Dendritic cell treated with granulocyte-macrophage colony-stimulating factor and Interleukin-4, amounts not matched to agents 40 ng/mL and 50 ng/mL, for 4 days (primary cell): Measurements from ENCODE around the gene EPHB2.

ENCODE experiments used
- H3K27ac Mint-ChIP-seq: one replicate; pipeline ENCODE4 v1.8.0; 2022; ENCODE audit warnings: mild to moderate bottlenecking, mixed read lengths
- H3K27me3 Mint-ChIP-seq: one replicate; pipeline ENCODE4 v1.8.0; 2022; ENCODE audit warnings: mild to moderate bottlenecking, mixed read lengths
- H3K36me3 Mint-ChIP-seq: one replicate; pipeline ENCODE4 v1.8.0; 2022; ENCODE audit warnings: low read depth, mixed read lengths
- H3K4me1 Mint-ChIP-seq: one replicate; pipeline ENCODE4 v1.8.0; 2022; ENCODE audit warnings: low read depth, mixed read lengths
- H3K4me3 Mint-ChIP-seq: one replicate; pipeline ENCODE4 v1.8.0; 2022; ENCODE audit warnings: mild to moderate bottlenecking, moderate library complexity, mixed read lengths
- H3K9me3 Mint-ChIP-seq: one replicate; pipeline ENCODE4 v1.8.0; 2022; ENCODE audit warnings: mixed read lengths
- intact Hi-C: fragments of 100-400 bp; cut with micrococcal nuclease; formaldehyde crosslinking; loops from one replicate; pipeline ENCODE4 v1.15.0; 2022

EPHB2 gene

DNA sequence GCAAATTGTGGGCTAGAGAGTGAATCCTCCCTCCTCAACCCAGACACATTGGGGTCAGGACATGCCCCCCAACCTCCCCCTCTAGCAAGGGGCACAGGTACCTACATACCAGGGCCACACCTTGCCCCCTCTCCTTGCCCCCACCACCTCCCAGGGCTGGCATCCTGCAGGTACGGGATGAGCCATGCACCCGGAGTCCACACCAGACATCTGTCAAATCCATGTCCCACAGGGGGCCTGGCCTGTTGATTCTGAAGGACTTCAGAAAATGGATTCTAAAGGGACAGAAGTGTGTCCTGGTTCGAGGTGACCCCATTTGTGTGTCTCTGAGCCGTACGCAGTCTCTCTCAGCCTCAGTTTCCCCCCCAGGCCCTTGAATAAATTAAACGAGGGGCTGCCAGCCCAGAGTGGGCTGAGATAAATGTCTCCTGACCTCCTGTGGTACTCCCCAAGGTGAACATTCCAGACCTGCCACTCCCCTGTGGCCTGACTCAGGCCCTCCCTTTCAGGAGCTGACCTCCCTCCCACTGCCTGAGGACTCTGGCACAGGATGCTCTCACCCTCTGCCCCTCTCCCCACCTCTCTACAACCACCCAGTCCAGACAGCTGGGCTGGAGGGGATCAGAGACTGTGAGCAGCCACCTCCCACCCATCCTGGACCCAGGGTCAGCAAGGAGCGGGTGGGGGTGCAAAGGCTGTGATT is 94.5 kb downstream of the EPHB2 start:
- H3K27me3 Mint-ChIP-seq, result peaks cover 9% of the 10 kb centered on the region
- H3K9me3 Mint-ChIP-seq, result no peaks in the 10 kb centered on the region
- H3K27ac Mint-ChIP-seq, result no peak overlapping the region
- no peak overlapping the region for H3K4me3 Mint-ChIP-seq
- intact Hi-C loops, result no loop called here
- H3K4me1 Mint-ChIP-seq, result no peaks in the 10 kb centered on the region
- no peaks in the 10 kb centered on the region for H3K36me3 Mint-ChIP-seq

DNA sequence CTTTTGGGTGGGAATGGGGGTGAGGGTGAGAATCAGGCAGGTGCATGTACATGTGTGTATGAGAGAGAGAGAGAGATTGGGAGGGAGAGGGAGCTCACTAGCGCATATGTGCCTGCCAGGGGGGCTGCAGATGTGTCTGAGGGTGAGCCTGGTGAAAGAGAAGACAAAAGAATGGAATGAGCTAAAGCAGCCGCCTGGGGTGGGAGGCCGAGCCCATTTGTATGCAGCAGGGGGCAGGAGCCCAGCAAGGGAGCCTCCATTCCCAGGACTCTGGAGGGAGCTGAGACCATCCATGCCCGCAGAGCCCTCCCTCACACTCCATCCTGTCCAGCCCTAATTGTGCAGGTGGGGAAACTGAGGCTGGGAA is 95.0 kb downstream of the EPHB2 start:
- H3K36me3 Mint-ChIP-seq, result no peaks in the 10 kb centered on the region
- H3K27me3 Mint-ChIP-seq, result peaks cover 9% of the 10 kb centered on the region
- intact Hi-C loops, result no loop called here
- no peaks in the 10 kb centered on the region for H3K9me3 Mint-ChIP-seq
- no peaks in the 10 kb centered on the region for H3K4me1 Mint-ChIP-seq
- no peak overlapping the region for H3K4me3 Mint-ChIP-seq
- no peak overlapping the region for H3K27ac Mint-ChIP-seq

DNA sequence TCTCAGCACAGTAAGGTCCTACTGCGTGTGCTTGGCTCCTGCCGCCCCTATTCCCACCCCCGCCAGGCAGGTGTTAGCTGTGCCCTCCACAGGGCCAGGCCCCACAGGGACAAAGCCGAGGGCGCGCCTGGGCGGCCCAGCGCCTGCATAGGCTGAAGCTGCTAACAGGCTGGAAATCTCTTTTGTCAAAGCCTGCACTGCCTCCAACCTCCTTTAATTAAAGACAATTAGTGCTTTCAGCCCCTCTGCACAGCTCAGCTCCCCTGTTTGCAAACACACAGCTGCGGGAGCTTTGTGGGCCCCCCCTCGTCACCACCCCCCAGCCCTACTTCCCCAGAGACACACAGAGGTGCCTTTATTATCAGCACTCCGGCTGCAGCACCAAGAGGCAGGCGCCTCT is 95.9 kb downstream of the EPHB2 start:
- Mint-ChIP-seq H3K27ac (no peak overlapping the region), H3K9me3 (no peaks in the 10 kb centered on the region), H3K4me3 (no peak overlapping the region), H3K27me3 (peaks cover 9% of the 10 kb centered on the region), H3K36me3 (no peaks in the 10 kb centered on the region), H3K4me1 (no peaks in the 10 kb centered on the region)
- intact Hi-C loops, result no loop called here

DNA sequence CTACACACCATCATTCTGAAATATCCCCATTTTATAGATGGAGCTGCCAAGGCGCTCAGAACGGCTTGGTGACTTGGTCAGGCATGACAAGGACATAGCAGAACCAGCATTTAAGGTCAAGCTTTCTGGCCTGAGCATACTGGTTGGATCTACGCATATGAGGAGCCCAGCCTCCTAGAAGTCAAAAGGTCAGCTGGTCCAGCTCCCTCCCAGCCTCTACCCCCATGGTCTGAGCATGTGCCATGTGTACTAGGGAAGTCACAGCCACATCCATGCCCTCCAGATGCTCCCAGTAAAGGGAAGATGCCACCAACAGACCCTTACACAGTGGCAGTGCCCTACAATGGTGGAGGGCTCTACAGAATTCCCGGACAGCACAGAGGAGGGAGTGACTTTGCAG is 96.7 kb downstream of the EPHB2 start:
- intact Hi-C loops, result no loop called here
- Mint-ChIP-seq H3K36me3 (no peaks in the 10 kb centered on the region), H3K4me3 (no peak overlapping the region), H3K4me1 (no peaks in the 10 kb centered on the region), H3K9me3 (no peaks in the 10 kb centered on the region), H3K27ac (no peak overlapping the region), H3K27me3 (peaks cover 16% of the 10 kb centered on the region)

DNA sequence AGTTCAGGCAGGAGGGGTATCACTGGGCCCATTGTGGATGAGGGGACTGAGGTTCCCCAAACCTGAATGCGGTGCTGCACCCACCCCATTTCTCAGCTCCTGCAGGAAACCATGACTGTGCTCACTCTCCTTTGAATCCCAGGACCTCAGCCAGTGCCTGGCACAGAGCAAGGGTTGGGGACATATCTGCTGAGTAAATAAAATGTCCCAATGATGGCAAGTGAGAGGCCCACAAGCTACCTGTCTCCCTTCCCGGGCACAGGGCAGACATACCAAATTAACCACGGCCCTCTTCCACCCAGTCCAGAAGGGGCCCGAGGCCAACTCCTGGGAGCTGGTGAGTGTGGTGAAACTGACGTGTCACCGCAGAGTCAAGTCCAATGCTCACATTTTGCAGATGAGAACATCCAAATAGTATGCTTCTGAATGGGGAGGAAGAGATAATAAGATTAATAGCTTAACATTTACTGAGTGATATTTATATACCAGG is 97.6 kb downstream of the EPHB2 start:
- no peak overlapping the region for H3K4me3 Mint-ChIP-seq
- intact Hi-C loops, result no loop called here
- no peaks in the 10 kb centered on the region for H3K36me3 Mint-ChIP-seq
- peaks cover 17% of the 10 kb centered on the region for H3K27me3 Mint-ChIP-seq
- H3K4me1 Mint-ChIP-seq, result no peaks in the 10 kb centered on the region
- H3K27ac Mint-ChIP-seq, result no peak overlapping the region
- H3K9me3 Mint-ChIP-seq, result no peaks in the 10 kb centered on the region

DNA sequence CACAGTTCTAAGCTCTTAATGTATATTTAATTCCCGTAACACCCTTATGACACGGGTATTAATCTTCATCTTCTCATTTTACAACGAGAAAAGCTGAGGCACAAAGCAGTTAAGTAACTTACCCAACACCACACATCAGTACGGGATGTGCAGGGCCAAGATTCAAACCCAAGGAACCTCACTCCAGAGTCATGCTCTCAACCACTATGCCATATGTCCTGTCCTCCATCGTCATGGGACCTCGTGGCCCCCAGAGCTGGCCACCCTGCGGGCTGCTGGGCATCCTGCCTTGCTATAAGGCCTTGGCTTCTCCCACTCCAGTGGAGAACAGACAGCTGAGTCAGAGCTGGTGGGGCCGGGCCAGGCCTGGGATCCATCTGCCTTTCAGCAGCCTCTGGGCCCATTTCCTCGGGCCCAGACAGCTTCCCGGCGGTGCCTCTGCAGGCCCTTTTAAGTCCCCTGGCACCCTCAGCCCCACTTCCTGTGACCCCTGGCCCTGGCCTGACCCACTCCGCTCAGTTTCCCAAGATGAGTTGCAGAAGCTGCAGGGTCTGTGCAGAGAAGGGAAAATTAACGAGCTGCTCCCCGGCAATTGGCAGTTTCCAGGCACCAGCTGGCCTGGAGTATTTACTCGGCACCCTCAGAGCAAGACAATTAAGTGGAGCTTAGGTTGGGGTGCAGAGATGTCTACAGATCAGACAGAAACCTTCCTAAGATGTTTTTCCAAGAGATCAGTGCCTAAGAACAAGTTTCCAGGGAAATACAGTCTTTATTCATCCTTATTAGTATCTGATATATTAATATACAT is 98.2 kb downstream of the EPHB2 start:
- Mint-ChIP-seq H3K9me3 (no peaks in the 10 kb centered on the region), H3K36me3 (no peaks in the 10 kb centered on the region), H3K4me3 (no peak overlapping the region), H3K27ac (no peak overlapping the region), H3K4me1 (no peaks in the 10 kb centered on the region), H3K27me3 (peaks cover 17% of the 10 kb centered on the region)
- intact Hi-C loops, result no loop called here

DNA sequence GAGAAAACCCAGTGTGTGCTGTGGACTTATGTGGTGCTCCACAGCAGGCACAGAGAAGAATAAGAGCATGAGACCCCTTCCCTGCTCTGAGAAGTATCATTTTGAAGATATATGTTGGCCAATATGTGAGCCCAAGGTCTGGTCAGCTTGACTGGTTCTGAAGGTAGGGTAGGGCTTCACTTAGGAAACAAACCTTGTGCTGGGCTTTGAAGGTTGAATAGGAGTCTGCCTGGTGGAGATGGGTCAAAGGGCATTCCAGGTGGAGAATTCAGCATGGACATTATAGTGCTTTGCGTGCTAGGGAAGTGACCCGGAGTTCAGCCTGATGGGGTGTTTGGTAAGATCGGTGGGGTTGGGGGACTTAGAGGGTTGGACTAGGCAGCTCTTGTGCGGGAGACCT is 99.1 kb downstream of the EPHB2 start:
- no peaks in the 10 kb centered on the region for H3K4me1 Mint-ChIP-seq
- intact Hi-C loops, result no loop called here
- no peaks in the 10 kb centered on the region for H3K9me3 Mint-ChIP-seq
- no peak overlapping the region for H3K27ac Mint-ChIP-seq
- no peaks in the 10 kb centered on the region for H3K36me3 Mint-ChIP-seq
- no peak overlapping the region for H3K4me3 Mint-ChIP-seq
- H3K27me3 Mint-ChIP-seq, result peaks cover 14% of the 10 kb centered on the region

DNA sequence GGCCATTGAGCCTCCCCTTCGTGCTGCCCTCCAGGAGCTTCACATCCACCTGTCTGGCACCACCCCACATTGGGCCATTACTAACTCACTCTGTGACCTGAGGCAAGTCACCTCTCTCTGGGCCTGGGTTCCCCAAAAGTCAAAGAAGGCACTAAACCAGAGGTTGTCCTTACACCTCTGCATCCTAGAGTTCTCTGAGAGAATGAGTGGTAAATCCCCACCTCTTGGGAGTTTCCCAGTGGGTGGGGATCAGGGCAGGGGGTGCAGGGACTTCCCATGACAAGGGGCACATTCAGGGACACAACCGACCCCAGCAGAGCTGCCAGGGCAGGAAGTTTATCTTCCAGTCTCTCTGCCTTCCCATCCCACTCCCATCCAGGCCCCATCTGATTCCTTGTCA is 99.7 kb downstream of the EPHB2 start:
- Mint-ChIP-seq H3K36me3 (no peaks in the 10 kb centered on the region), H3K27ac (no peak overlapping the region), H3K9me3 (no peaks in the 10 kb centered on the region), H3K4me3 (no peak overlapping the region), H3K4me1 (no peaks in the 10 kb centered on the region), H3K27me3 (peaks cover 9% of the 10 kb centered on the region)
- intact Hi-C loops, result no loop called here

DNA sequence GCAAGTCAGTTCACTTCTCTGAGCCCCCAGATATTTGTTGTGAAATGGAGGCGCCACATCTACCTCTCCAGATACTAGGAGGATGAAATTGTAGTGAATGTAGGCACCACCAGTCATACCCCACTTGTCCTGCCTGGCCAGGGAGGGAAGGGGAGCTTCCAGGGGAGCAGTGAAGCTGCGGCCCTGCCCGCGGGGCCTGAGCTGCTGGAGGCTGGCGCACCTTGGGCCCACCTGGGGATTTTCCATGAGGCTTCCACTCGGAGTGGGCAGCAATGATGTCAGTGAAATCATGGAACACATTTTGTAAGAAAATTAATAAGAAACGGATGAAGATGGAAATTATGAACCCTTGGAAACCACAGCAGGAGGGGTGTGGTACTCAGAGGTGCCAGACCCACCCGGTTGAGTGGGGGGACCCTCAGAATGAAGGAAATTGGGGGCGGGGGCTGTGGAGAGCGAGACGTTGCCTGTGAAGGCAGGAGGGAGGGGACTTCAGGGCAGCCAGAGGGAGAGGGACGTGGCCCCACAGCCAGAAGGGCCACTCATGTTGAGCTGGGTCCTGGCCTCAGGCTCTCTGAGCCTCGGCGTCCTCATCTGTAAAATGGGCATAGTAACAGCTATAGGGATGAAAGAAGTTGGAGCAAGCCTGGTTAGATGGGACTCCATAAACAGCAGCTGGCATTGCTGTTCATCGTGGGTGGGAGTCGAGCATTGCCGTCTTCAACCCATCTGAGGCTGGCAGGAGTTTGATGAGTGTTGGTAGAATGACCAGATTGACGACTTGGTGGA is 101.6 kb downstream of the EPHB2 start:
- Mint-ChIP-seq H3K4me3 (no peak overlapping the region), H3K9me3 (no peaks in the 10 kb centered on the region)
- intact Hi-C loops, result no loop called here

DNA sequence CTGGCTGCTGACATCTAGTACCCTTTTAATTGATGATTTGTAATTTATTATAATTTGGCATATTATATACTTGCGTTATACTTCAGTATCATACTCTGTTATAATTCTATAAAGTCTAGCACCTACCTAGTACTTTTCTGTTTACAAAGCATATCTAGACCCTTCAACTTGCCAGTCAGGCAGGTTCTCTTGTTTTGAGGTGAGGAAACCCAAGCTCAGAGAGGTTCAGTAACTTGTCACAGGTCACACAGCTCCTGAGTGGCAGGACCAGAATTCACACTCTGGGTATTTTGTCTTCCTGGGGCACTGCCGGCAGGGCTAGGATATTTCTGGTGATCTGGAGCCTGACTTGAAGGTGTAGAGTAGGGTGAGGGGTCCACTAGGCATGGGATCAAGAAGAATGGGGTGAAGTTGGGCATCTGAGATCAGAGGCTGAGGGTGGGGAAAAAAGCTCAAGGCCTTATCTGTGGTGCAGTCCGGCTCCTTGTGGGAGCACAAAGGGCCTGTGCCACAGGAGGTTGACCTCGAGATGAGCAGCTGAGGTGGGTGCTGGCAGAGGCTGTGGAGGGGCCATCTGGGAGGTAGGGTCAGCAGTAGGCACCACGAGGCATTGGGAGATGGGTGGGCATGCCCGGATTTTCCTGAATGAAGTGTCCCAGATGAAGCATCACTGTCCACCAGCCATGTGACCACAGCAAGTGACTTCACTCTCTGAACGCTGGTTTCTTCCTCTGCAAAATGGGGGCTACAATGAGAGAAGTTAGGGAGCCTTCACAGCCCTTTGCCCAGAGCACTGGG is 102.6 kb downstream of the EPHB2 start:
- H3K4me3 Mint-ChIP-seq, result no peak overlapping the region
- no peaks in the 10 kb centered on the region for H3K36me3 Mint-ChIP-seq
- H3K4me1 Mint-ChIP-seq, result no peaks in the 10 kb centered on the region
- no peak overlapping the region for H3K27ac Mint-ChIP-seq
- peaks cover 8% of the 10 kb centered on the region for H3K27me3 Mint-ChIP-seq
- intact Hi-C loops, result no loop called here
- no peaks in the 10 kb centered on the region for H3K9me3 Mint-ChIP-seq

More for the DNA sequence above, 101.6 kb downstream of the EPHB2 start:
- H3K27ac Mint-ChIP-seq, result no peak overlapping the region
- H3K4me1 Mint-ChIP-seq, result no peaks in the 10 kb centered on the region
- peaks cover 8% of the 10 kb centered on the region for H3K27me3 Mint-ChIP-seq
- no peaks in the 10 kb centered on the region for H3K36me3 Mint-ChIP-seq

DNA sequence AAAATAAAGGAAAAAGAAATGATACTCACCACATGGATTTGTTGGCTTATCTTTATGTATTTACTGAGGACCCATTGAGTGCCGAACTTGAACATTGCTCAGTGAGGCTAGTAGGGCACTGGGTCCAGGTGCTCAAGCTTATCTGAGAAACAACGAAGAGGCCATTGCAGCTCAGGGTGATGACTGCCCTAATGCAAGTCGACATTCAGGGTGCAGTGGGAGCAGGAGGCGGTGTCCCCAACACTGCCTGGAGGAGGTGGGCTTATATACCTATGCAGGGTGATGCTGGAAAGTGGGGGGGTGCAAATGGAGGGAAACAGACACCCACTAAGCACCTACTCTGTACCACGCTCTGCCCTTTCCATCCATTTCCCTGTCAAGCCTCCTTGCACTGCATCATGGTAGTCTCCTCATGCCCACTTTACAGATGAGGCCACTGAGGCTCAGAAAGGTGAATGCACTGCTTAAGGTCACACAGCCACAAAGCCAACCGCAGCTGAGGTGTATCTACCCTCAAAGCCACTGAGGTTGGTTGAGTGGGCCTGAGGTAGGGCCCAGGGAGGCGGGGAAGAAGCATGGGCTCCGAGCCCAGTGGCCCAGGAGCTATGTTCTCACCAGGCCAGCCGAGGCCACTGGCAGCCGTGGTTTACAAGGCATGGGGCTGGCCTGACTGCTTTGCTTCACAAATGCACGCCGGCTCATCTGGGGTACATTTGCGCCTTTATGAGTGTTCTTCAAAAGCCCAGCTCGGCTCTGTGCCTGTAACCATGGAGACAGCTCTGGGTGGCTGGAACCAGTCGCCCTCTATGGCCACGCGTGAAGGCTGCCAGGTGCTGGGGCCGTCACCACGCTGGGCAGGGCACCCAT is 103.8 kb downstream of the EPHB2 start:
- no peak overlapping the region for H3K4me3 Mint-ChIP-seq
- H3K9me3 Mint-ChIP-seq, result no peaks in the 10 kb centered on the region
- intact Hi-C loops, result no loop called here
- no peak overlapping the region for H3K27ac Mint-ChIP-seq
- H3K36me3 Mint-ChIP-seq, result no peaks in the 10 kb centered on the region
- peaks cover 10% of the 10 kb centered on the region for H3K27me3 Mint-ChIP-seq
- peaks cover 5% of the 10 kb centered on the region for H3K4me1 Mint-ChIP-seq

DNA sequence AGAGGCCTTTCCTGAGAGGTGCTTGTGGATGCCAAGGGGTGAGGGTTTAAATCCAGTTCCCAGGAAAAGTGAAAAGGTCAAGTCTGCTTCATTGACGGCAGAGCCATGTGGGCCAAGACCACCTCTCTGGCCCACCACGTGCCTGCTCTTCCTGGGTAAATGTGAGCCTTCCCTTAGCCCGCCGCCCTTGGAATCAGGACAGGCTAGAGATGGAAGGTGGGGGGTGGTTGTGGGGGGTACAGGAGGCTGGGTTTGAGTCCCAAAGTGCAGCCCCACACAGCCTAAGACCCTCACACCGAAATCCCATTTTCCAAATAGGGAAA is 104.4 kb downstream of the EPHB2 start:
- peaks cover 5% of the 10 kb centered on the region for H3K4me1 Mint-ChIP-seq
- intact Hi-C loops, result no loop called here
- H3K4me3 Mint-ChIP-seq, result no peak overlapping the region
- no peak overlapping the region for H3K27ac Mint-ChIP-seq
- no peaks in the 10 kb centered on the region for H3K36me3 Mint-ChIP-seq
- no peaks in the 10 kb centered on the region for H3K9me3 Mint-ChIP-seq
- H3K27me3 Mint-ChIP-seq, result peaks cover 10% of the 10 kb centered on the region
